Cardiac muscle cell (in vitro differentiated cells and primary cell): ENCODE measurements around the gene INPP5A. TPM values are rescaled to one million over a fixed set of nuclear protein-coding genes. Genes with fewer than 3 reads are reported as not detected.
"Not testable (repeated sequence)": the region's sequence is repeated elsewhere in the genome, so short reads cannot be mapped to it uniquely, and the experiment has no call there.

Source experiments
- DNase-seq, 2 donors: peaks; one replicate each; pipeline versions ENCODE4 v3.0.0 to v3.0.0-alpha.2; 2010 to 2017; ENCODE audit warnings: low read depth in 1 of 2, low spot score in 1 of 2
- H3K27ac ChIP-seq: fragments of 200-600 bp; sonication (generic); 2 replicates; pipeline ENCODE4 v1.5.1; 2016
- H3K27me3 ChIP-seq: fragments of 200-600 bp; sonication (generic); 2 replicates; pipeline ENCODE4 v1.6.0; 2016; ENCODE audit warnings: control low read depth
- H3K36me3 ChIP-seq: fragments of 200-600 bp; sonication (generic); 2 replicates; pipeline ENCODE4 v1.5.1; 2016; ENCODE audit warnings: control low read depth
- H3K4me1 ChIP-seq: fragments of 200-600 bp; sonication (generic); 2 replicates; pipeline ENCODE4 v1.8.1; 2017; ENCODE audit warnings: low read depth, mild to moderate bottlenecking, mixed run types
- H3K4me3 ChIP-seq: fragments of 200-600 bp; sonication (generic); 2 replicates; pipeline ENCODE4 v1.5.1; 2016; ENCODE audit warnings: mild to moderate bottlenecking
- H3K9me3 ChIP-seq: fragments of 200-600 bp; sonication (generic); 2 replicates; pipeline ENCODE4 v1.5.1; 2017; ENCODE audit warnings: low read depth, mild to moderate bottlenecking, control low read depth
- polyA plus RNA-seq: library from polyadenylated mRNA; unstranded; fragments of >200 nt; fragmentation: Nextera tagmentation; extraction: Ambion mirVana; gene quantifications from 2 replicates; pipeline ENCODE4 v1.2.1, GENCODE V29; 2016
- total RNA-seq: library from RNA; depleted of rRNA; stranded (reverse); fragments of >200 nt; gene quantifications from 2 replicates; pipeline ENCODE4 v1.2.3, GENCODE V29; 2016
- TF ChIP-seq, protein P1 (sequence below): IDR thresholded peaks from 2 replicates; pipeline ENCODE4 v1.5.1; 2012; ENCODE audit warnings: low read depth, mild to moderate bottlenecking, low read length

Gene INPP5A
- total and polyA plus RNA-seq, 2 experiments from 2014 or later: 87.0 to 90.4 TPM

DNA sequence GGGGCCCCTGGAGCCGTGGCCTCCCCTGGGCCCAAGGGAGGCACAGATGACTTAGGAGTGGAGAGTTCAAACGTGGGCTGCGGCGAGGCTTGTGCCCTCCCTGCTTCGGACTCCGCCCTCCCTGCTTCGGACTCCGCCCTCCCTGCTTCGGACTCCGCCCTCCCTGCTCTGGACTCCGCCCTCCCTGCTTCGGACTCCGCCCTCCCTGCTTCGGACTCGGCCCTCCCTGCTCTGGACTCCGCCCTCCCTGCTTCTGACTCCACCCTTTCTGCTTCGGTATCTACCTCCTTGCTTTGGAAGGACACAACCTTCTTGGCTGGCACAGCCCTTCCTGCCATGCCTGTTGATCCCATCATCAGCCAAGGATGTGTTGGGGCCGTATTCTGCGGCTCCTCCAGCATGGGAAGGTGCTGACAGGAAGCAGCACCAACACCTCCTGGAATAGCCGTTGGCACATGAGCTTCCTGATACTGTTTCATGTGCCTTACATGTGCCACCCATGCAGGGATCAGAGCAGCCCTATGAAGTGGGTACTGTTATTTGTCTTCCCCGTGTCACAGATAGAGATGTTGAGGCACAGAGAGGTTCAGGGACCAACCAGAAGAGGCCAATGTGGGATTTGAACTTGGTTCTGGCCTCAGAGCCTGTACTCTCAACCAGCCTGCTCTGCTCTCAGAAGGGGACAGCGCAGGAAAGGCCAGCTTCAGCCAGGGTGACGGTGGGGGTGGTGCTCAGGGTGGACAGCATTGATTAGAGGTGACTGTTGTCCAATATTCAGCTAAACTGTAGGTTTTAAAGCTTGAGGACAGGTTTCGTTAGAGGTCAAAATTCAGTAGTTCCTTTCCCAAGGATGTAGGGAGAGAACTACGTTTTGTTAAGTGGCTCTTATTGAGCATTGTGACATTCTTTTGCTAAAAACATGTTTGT is 133.9 kb downstream of the INPP5A start:
- no peaks in the 10 kb centered on the region for H3K36me3 ChIP-seq
- H3K27me3 ChIP-seq: no peaks in the 10 kb centered on the region
- TF ChIP-seq, protein P1, sequence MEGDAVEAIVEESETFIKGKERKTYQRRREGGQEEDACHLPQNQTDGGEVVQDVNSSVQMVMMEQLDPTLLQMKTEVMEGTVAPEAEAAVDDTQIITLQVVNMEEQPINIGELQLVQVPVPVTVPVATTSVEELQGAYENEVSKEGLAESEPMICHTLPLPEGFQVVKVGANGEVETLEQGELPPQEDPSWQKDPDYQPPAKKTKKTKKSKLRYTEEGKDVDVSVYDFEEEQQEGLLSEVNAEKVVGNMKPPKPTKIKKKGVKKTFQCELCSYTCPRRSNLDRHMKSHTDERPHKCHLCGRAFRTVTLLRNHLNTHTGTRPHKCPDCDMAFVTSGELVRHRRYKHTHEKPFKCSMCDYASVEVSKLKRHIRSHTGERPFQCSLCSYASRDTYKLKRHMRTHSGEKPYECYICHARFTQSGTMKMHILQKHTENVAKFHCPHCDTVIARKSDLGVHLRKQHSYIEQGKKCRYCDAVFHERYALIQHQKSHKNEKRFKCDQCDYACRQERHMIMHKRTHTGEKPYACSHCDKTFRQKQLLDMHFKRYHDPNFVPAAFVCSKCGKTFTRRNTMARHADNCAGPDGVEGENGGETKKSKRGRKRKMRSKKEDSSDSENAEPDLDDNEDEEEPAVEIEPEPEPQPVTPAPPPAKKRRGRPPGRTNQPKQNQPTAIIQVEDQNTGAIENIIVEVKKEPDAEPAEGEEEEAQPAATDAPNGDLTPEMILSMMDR: no peak
- no peak for DNase-seq
- no peaks in the 10 kb centered on the region for H3K4me1 ChIP-seq
- H3K9me3 ChIP-seq: no peaks in the 10 kb centered on the region
- no peak overlapping the region for H3K4me3 ChIP-seq
- no peak overlapping the region for H3K27ac ChIP-seq

- H3K27me3 ChIP-seq, H3K36me3 ChIP-seq, DNase-seq, H3K9me3 ChIP-seq, H3K4me1 ChIP-seq, H3K27ac ChIP-seq, H3K4me3 ChIP-seq: not testable (repeated sequence)
Measured at GRCh38 chr10:132673746-132674145, 136.2 kb downstream of the INPP5A start.

- DNase-seq: no peak
- Histone ChIP-seq H3K36me3 (no peaks in the 10 kb centered on the region), H3K27me3 (no peaks in the 10 kb centered on the region), H3K4me1 (no peaks in the 10 kb centered on the region), H3K4me3 (no peak overlapping the region), H3K27ac (no peak overlapping the region), H3K9me3 (no peaks in the 10 kb centered on the region)
- TF ChIP-seq, protein P1: no peak
Measured at GRCh38 chr10:132674311-132674710, 136.7 kb downstream of the INPP5A start.

DNA sequence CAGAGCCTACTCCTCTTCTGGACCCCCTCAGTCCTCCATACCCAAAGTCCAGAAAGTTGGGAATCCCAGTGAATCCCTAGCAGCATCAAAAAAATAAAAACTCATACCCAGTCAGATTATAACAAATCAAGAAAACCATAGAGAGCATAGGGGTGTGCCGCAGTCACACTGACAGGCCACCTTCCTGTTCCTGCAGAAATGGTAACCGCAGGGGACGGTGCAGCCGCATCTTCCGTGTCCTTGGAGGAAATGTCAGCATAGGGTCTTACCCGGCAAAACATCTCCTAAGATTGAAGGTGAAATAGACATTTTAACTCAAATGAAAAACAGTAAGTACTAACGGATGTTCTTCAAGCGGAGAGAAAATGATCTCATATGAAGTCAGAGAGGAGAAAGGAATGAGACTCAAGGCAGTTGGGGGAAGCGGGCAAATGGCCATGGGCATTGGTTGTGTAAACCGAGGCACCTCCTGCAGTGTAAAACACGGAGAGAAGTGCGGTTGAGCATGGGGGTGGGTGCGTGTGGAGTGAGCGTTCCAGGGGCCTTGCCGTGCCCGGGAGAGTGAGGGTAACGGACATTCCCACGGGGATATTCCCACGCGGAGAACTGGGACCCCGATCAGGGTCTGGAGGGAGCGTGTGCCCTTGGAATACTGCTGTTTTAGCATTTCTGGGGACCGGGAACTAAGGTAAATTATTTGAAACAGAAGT is 137.6 kb downstream of the INPP5A start:
- no peak for DNase-seq

DNA sequence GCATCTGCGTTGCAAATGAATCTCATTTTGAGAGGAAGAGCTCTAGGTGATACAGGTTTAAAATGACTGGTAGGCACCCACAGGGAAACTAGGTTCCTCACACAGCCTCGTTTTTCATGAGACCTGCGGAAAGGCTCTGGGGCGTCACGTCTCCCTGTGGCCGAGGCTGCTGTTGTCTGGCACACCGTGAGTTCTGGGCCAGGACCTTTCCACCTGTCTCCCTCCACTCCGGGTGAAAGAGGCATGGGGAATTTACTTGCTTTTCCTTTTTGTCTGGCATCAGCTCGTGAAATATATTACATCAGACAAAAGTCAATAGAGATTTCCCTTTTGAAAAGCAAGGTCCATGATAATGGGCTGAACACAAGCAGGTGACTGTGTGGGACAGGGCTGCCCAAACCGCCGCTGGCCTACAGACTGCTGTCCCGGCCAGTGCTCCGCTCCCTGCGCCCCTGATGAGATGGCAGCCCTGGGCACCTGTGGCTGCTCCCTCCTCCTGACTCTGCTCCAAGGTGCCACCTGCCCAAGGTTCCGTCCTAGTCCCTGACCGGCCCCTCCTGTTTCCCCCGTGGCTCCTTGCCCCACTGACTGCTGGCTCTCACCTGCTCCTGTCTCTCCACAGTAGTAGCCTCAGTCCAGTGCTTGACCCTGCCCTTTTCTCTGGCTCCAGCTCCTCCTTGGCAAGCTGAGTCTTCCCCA is 138.8 kb downstream of the INPP5A start:
- Histone ChIP-seq H3K4me1 (no peaks in the 10 kb centered on the region), H3K27me3 (no peaks in the 10 kb centered on the region), H3K27ac (no peak overlapping the region), H3K36me3 (no peaks in the 10 kb centered on the region), H3K4me3 (no peak overlapping the region), H3K9me3 (no peaks in the 10 kb centered on the region)
- TF ChIP-seq, protein P1: no peak
- DNase-seq: no peak

More for the DNA sequence above, 137.6 kb downstream of the INPP5A start:
- Histone ChIP-seq H3K27ac (no peak overlapping the region), H3K4me3 (no peak overlapping the region), H3K9me3 (no peaks in the 10 kb centered on the region), H3K4me1 (no peaks in the 10 kb centered on the region), H3K27me3 (no peaks in the 10 kb centered on the region), H3K36me3 (no peaks in the 10 kb centered on the region)
- TF ChIP-seq, protein P1: no peak
